Measurements from ENCODE around the gene HPCAL1. TPM values are rescaled to one million over a fixed set of nuclear protein-coding genes. Genes with fewer than 3 reads are reported as not detected.

Gene HPCAL1
- polyA plus RNA-seq, 1 donor from 2014 or later, result 63.4 TPM

- H3K9ac ChIP-seq (ENCODE audit: low read length), result no peak overlapping the region
- no peaks in the 10 kb centered on the region for H3K9me3 ChIP-seq (ENCODE audit: low read length)
- no peaks in the 10 kb centered on the region for H3K9me2 ChIP-seq (ENCODE audit: insufficient read depth, low read length)
- no peak overlapping the region for H2AFZ ChIP-seq (ENCODE audit: low read depth, low read length)
- no peaks in the 10 kb centered on the region for H3K36me3 ChIP-seq (ENCODE audit: insufficient read depth, low read length)
- TF ChIP-seq EZH2 (IDR thresholded peaks at IDR 0.05; ENCODE audit: borderline replicate concordance, insufficient read depth, low read length, poor library complexity, severe bottlenecking), result no peak
- TF ChIP-seq POLR2AphosphoS5 (IDR thresholded peaks at IDR 0.05), result no peak
- no peak for TF ChIP-seq SMC3 (conservative IDR thresholded peaks at IDR 0.05; ENCODE audit: poor library complexity)
- TF ChIP-seq EP300 (conservative IDR thresholded peaks at IDR 0.05; ENCODE audit: poor library complexity, severe bottlenecking), result no peak
- no peaks in the 10 kb centered on the region for H3F3A ChIP-seq (ENCODE audit: insufficient read depth, low read length, poor library complexity, severe bottlenecking)
- H3K4me3 ChIP-seq (ENCODE audit: low read length), result no peak overlapping the region
- no peak overlapping the region for H3K4me2 ChIP-seq (ENCODE audit: low read length)
- no peaks in the 10 kb centered on the region for H3K79me2 ChIP-seq (replicated peaks; ENCODE audit: insufficient read depth, low read length)
- H4K20me1 ChIP-seq (ENCODE audit: insufficient read depth), result no peaks in the 10 kb centered on the region
- no peak overlapping the region for H3K27ac ChIP-seq (ENCODE audit: low read length)
- no peaks in the 10 kb centered on the region for H3K27me3 ChIP-seq (ENCODE audit: insufficient read depth, low read depth, low read length)
These were observed 44.4 kb upstream of the HPCAL1 start for GRCh38 chr2:10258326-10258725.

- no peaks in the 10 kb centered on the region for H3K79me2 ChIP-seq (replicated peaks; ENCODE audit: insufficient read depth, low read length)
- no peaks in the 10 kb centered on the region for H3K9me3 ChIP-seq (ENCODE audit: low read length)
- H4K20me1 ChIP-seq (ENCODE audit: insufficient read depth), result no peaks in the 10 kb centered on the region
- no peaks in the 10 kb centered on the region for H3K27me3 ChIP-seq (ENCODE audit: insufficient read depth, low read depth, low read length)
- no peak overlapping the region for H3K4me3 ChIP-seq (ENCODE audit: low read length)
- no peak overlapping the region for H3K4me2 ChIP-seq (ENCODE audit: low read length)
- H3K36me3 ChIP-seq (ENCODE audit: insufficient read depth, low read length), result no peaks in the 10 kb centered on the region
- TF ChIP-seq RAD21 (conservative IDR thresholded peaks at IDR 0.05), result no peak
- TF ChIP-seq POLR2AphosphoS5 (IDR thresholded peaks at IDR 0.05), result no peak
- no peak for TF ChIP-seq SMC3 (conservative IDR thresholded peaks at IDR 0.05; ENCODE audit: poor library complexity)
- no peak for TF ChIP-seq EZH2 (IDR thresholded peaks at IDR 0.05; ENCODE audit: borderline replicate concordance, insufficient read depth, low read length, poor library complexity, severe bottlenecking)
- TF ChIP-seq MXI1 (conservative IDR thresholded peaks at IDR 0.05; ENCODE audit: poor library complexity, severe bottlenecking), result no peak
- TF ChIP-seq CTCF (IDR thresholded peaks at IDR 0.05; ENCODE audit: poor library complexity, severe bottlenecking), result no peak
- TF ChIP-seq EP300 (conservative IDR thresholded peaks at IDR 0.05; ENCODE audit: poor library complexity, severe bottlenecking), result no peak
- no peak for TF ChIP-seq REST (IDR thresholded peaks at IDR 0.05; ENCODE audit: borderline replicate concordance)
- no peak for TF ChIP-seq TAF1 (IDR thresholded peaks at IDR 0.05; ENCODE audit: low read depth)
- H3F3A ChIP-seq (ENCODE audit: insufficient read depth, low read length, poor library complexity, severe bottlenecking), result no peaks in the 10 kb centered on the region
- H3K9me2 ChIP-seq (ENCODE audit: insufficient read depth, low read length), result no peaks in the 10 kb centered on the region
- no peak overlapping the region for H3K9ac ChIP-seq (ENCODE audit: low read length)
- H3K27ac ChIP-seq (ENCODE audit: low read length), result no peak overlapping the region
- H2AFZ ChIP-seq (ENCODE audit: low read depth, low read length), result no peak overlapping the region
These were observed 44.0 kb upstream of the HPCAL1 start for GRCh38 chr2:10258726-10259125.
